ENCODE results near the gene MICALL1.
"Not testable (repeated sequence)": the region's sequence is repeated elsewhere in the genome, so short reads cannot be mapped to it uniquely, and the experiment has no call there.

The MICALL1 gene

GRCh38 chr22:37943136-37943824, 37.2 kb downstream of the MICALL1 start:
- DNase-seq (ENCODE audit: low read depth in 1 of 2, low spot score in 1 of 2), result peak in 1 of 2 experiments; percentile 60
- no peak for TF ChIP-seq JUND (IDR thresholded peaks at IDR 0.05; ENCODE audit: low read depth)
- in situ Hi-C loops (cut with HindIII; ENCODE audit: low pct_unique_long_range_greater_than_20kb, low sequenced_read_pairs), result no loop called here

- in situ Hi-C loops (cut with HindIII; ENCODE audit: low pct_unique_long_range_greater_than_20kb, low sequenced_read_pairs), result no loop called here
- TF ChIP-seq JUND (IDR thresholded peaks at IDR 0.05; ENCODE audit: low read depth), result no peak
- no peak for DNase-seq (ENCODE audit: low read depth in 1 of 2, low spot score in 1 of 2)
Observed at GRCh38 chr22:37943825-37944198, 37.7 kb downstream of the MICALL1 start.

GRCh38 chr22:37944423-37944822, 38.3 kb downstream of the MICALL1 start:
- in situ Hi-C loops (cut with HindIII; ENCODE audit: low pct_unique_long_range_greater_than_20kb, low sequenced_read_pairs); DNase-seq (ENCODE audit: low read depth in 1 of 2, low spot score in 1 of 2): not testable (repeated sequence)

- DNase-seq (ENCODE audit: low read depth in 1 of 2, low spot score in 1 of 2); in situ Hi-C loops (cut with HindIII; ENCODE audit: low pct_unique_long_range_greater_than_20kb, low sequenced_read_pairs): not testable (repeated sequence)
Observed at GRCh38 chr22:37947142-37947795, 41.2 kb downstream of the MICALL1 start.

- in situ Hi-C loops (cut with HindIII; ENCODE audit: low pct_unique_long_range_greater_than_20kb, low sequenced_read_pairs), result no loop called here
- TF ChIP-seq JUND (IDR thresholded peaks at IDR 0.05; ENCODE audit: low read depth), result no peak
- peak in 1 of 2 experiments; percentile 17 for DNase-seq (ENCODE audit: low read depth in 1 of 2, low spot score in 1 of 2)
Observed at GRCh38 chr22:37951305-37951704, 45.2 kb downstream of the MICALL1 start.

GRCh38 chr22:37952629-37953028, 46.5 kb downstream of the MICALL1 start:
- in situ Hi-C loops (cut with HindIII; ENCODE audit: low pct_unique_long_range_greater_than_20kb, low sequenced_read_pairs); DNase-seq (ENCODE audit: low read depth in 1 of 2, low spot score in 1 of 2): not testable (repeated sequence)

GRCh38 chr22:37953062-37953436, 47.0 kb downstream of the MICALL1 start:
- TF ChIP-seq JUND (IDR thresholded peaks at IDR 0.05; ENCODE audit: low read depth), result no peak
- in situ Hi-C loops (cut with HindIII; ENCODE audit: low pct_unique_long_range_greater_than_20kb, low sequenced_read_pairs), result no loop called here

GRCh38 chr22:37953437-37954179, 47.5 kb downstream of the MICALL1 start, which contains the start of the genes C22orf23 and POLR2F:
TSS of gene C22orf23 (minus strand) at chr22:37953601. CDS start at chr22:37953149, 452 bp downstream.
TSS of gene POLR2F (plus strand) at chr22:37953699. CDS start at chr22:37953788, 89 bp downstream.
- DNase-seq (ENCODE audit: low read depth in 1 of 2, low spot score in 1 of 2), result peak; percentile 82 to 93
- no peak for TF ChIP-seq JUND (IDR thresholded peaks at IDR 0.05; ENCODE audit: low read depth)
- in situ Hi-C loops (cut with HindIII; ENCODE audit: low pct_unique_long_range_greater_than_20kb, low sequenced_read_pairs), result no loop called here

More at GRCh38 chr22:37953062-37953436, 47.0 kb downstream of the MICALL1 start:
- DNase-seq (ENCODE audit: low read depth in 1 of 2, low spot score in 1 of 2), result no peak

GRCh38 chr22:37954686-37955085, 48.6 kb downstream of the MICALL1 start:
- no peak for TF ChIP-seq JUND (IDR thresholded peaks at IDR 0.05; ENCODE audit: low read depth)
- no peak for DNase-seq (ENCODE audit: low read depth in 1 of 2, low spot score in 1 of 2)
- in situ Hi-C loops (cut with HindIII; ENCODE audit: low pct_unique_long_range_greater_than_20kb, low sequenced_read_pairs), result no loop called here

GRCh38 chr22:37955825-37956397, 49.8 kb downstream of the MICALL1 start:
- DNase-seq (ENCODE audit: low read depth in 1 of 2, low spot score in 1 of 2); in situ Hi-C loops (cut with HindIII; ENCODE audit: low pct_unique_long_range_greater_than_20kb, low sequenced_read_pairs): not testable (repeated sequence)

- in situ Hi-C loops (cut with HindIII; ENCODE audit: low pct_unique_long_range_greater_than_20kb, low sequenced_read_pairs), result no loop called here
- DNase-seq (ENCODE audit: low read depth in 1 of 2, low spot score in 1 of 2), result no peak
- TF ChIP-seq JUND (IDR thresholded peaks at IDR 0.05; ENCODE audit: low read depth), result no peak
Observed at GRCh38 chr22:37957232-37957631, 51.1 kb downstream of the MICALL1 start.

GRCh38 chr22:37959231-37959825, 53.2 kb downstream of the MICALL1 start:
- no peak for TF ChIP-seq JUND (IDR thresholded peaks at IDR 0.05; ENCODE audit: low read depth)
- in situ Hi-C loops (cut with HindIII; ENCODE audit: low pct_unique_long_range_greater_than_20kb, low sequenced_read_pairs), result no loop called here
- DNase-seq (ENCODE audit: low read depth in 1 of 2, low spot score in 1 of 2), result no peak
